GM12872 (cell line): Measurements from ENCODE around the gene CSNK1G1.

Experiments
- TF ChIP-seq, protein P1 (sequence below): IDR thresholded peaks from 3 replicates; pipeline ENCODE4 v1.5.1; 2011; ENCODE audit warnings: low read depth, mild to moderate bottlenecking, low read length, moderate library complexity; ENCODE audit not compliant: insufficient read depth

Gene CSNK1G1

DNA sequence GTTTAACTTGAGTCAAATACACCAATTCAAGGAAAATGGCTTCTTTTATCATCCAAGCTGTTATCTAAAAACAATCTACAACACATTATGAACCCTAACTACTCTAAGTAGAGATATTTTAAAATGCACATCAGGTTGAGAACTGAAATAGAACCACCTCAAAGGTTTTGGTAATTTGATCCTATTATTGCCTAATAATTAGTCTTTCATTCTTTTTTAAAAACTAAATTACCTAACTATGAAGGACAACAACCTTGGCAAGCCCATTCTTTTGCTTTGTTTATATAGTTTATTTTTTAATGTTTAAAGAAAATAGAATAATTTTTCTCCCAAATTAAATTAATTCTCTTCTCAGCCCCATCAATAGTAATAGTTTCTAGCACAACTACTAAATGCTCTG is 132.1 kb downstream of the CSNK1G1 start:
- TF ChIP-seq, protein P1, sequence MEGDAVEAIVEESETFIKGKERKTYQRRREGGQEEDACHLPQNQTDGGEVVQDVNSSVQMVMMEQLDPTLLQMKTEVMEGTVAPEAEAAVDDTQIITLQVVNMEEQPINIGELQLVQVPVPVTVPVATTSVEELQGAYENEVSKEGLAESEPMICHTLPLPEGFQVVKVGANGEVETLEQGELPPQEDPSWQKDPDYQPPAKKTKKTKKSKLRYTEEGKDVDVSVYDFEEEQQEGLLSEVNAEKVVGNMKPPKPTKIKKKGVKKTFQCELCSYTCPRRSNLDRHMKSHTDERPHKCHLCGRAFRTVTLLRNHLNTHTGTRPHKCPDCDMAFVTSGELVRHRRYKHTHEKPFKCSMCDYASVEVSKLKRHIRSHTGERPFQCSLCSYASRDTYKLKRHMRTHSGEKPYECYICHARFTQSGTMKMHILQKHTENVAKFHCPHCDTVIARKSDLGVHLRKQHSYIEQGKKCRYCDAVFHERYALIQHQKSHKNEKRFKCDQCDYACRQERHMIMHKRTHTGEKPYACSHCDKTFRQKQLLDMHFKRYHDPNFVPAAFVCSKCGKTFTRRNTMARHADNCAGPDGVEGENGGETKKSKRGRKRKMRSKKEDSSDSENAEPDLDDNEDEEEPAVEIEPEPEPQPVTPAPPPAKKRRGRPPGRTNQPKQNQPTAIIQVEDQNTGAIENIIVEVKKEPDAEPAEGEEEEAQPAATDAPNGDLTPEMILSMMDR: no peak

DNA sequence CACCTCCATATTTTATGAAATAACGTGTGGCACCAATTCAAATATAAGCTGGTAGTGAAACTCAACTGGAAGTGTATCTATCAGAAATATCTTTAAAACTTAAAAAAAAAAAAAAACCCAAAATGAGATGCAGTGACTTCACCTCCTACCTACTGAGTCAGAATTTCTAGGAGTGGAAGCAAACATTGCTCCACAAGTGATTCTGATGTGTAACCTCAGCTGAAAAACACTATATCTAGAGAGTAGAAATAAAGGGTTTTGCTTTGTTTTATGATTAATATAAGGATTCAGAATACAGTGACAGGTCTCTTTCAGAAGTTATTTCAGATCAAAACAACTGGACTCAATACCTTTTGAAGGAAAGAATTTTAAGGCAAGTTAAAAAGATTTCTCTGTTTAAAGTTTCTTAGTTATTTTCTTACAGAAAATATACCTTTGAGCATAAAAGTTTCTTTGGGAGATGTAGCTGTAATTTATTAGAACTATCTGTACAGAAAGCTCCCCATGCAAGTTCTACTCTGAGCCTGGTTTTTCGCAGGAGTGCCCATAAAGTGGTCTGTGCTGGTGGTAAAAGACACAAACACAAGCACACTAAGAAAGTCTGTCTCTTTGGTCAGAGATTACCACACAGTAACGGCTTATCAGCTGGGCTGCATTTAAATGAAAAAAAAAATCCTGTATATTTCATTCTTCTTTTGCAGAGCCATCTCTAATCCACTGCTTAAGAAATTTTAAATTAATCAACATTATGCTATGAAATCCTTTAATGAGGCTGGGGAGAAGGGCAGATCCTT is 133.2 kb downstream of the CSNK1G1 start:
- TF ChIP-seq, protein P1: no peak

DNA sequence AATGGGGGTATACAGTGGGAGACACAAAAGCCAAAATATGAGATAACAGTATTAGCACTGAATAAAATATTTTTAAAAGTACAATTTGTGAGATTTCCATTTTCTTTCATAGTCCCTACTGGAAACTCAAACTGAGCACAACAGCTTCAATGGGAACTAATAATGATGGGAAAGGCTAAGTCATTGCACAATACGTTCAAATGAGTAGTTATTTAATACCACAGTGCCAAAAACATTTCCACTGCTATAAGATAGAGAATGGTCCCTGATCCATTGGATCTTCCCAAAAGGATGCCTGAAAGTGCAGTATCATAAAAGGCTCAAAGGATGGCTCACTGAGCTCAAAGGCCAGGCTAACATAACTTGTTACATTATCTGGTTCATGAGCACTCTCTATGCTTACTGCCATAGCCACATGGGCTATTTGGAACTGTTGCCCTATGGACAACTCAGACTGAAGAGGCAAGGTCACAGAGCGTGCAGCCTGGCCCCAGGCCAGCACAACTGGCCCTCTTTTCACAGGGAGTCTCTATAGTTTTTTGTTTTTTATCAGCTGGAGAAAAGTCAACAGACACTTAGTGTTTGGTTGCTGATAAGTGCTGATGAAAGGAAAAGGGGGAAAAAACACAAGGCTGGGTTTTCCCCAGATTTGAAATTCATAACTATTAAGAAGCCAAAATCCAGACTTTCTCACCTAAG is 139.1 kb downstream of the CSNK1G1 start:
- TF ChIP-seq, protein P1: no peak

DNA sequence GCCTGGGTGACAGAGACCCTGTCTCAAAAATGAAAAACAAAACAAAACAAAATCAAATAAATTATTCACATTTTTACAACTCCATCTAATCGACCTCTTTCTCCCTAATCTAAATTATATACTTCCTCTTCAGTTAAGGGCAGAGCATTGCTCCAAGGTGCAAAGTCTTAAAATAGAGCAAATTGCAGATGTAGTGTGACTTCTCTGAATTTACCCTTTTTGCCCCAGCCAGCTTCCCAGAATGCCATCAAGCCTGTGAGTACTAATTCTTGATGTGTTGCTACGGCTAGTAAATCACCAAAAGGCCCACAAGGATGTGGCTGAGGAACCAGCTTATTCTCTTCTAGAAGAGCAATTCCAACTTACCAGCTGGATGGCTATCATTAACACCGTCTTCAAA is 139.8 kb downstream of the CSNK1G1 start:
- TF ChIP-seq, protein P1: no peak

DNA sequence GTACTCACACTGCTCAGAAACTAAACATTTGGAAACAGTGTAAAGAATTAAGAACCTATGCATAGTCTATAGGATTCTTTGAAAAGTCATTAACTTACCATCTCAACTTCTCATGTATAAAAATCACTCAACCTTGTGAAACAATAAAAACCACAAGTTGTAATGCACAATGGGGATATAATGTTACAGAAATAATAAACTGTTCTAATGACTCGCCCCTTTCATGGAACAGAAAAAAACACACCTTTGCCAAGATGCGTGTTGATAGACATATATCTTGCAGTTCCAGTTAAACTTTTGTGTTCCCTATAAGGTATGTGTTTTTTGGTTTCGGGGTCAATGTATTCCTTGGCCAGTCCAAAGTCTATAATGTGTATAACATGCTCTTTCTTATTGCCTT is 142.3 kb downstream of the CSNK1G1 start:
- TF ChIP-seq, protein P1: no peak

DNA sequence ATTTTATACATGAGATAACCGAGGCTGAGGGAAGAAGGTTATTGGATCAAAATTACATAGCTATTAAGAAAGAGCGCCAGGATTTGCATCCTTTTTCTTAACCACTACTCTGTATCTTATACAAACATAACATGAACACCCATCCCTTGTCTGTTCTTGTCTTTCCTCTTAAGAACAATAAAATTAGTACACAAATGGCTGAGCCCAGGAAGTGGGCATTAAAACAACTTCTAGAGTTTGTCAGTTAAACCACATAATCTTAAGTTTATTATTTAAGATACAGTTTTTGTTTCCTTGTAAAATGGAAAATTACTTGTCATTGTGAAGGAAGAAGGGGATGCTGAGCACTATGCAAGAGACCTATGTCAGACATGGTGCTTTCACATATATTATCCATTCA is 144.3 kb downstream of the CSNK1G1 start:
- TF ChIP-seq, protein P1: no peak

DNA sequence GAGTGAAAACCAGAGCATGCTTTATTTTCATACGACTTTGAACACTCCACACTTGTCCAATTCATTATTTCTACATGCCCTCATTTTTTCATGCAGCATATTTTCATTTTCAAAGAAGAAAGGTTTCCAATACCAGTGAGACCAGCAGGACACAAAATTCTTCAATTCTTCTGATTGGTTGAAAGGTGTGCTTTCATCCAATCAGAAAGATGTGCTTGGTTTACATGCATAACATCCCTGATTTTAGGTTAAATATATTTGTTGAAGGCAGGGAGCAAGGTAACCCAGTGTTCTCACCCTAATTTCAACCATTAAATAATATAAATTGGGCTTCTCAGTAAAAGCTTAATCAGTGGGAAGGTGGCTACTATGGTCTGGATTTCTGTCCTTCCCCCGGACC is 145.6 kb downstream of the CSNK1G1 start:
- TF ChIP-seq, protein P1: no peak
